DND-41 (cell line): ENCODE results near the gene A3GALT2.

Experiments used
- CTCF ChIP-seq: IDR thresholded peaks from 2 replicates; pipeline ENCODE4 v1.5.1; 2012; ENCODE audit warnings: borderline replicate concordance, low read length, moderate library complexity, mild to moderate bottlenecking; ENCODE audit not compliant: poor library complexity, severe bottlenecking; ENCODE audit errors: extremely low read depth
- EZH2 ChIP-seq: IDR thresholded peaks from 3 replicates; pipeline ENCODE4 v1.6.1; 2012; ENCODE audit warnings: borderline replicate concordance, low read depth, mild to moderate bottlenecking, moderate library complexity, low read length, inconsistent platforms; ENCODE audit not compliant: severe bottlenecking

GRCh38 chr1:33268457-33268856 is 52.4 kb downstream of the A3GALT2 start:
- TF ChIP-seq CTCF, result no peak
- TF ChIP-seq EZH2, result no peak
